HepG2 (cell line): ENCODE results near the gene CDHR3. TPM values are rescaled to one million over a fixed set of nuclear protein-coding genes. Genes with fewer than 3 reads are reported as not detected.

Experiments
- ARNT2 ChIP-seq: sonication (generic); formaldehyde crosslinking; IDR thresholded peaks from 2 replicates; pipeline ENCODE4 v1.8.0; 2022; ENCODE audit warnings: mild to moderate bottlenecking, low read depth, missing genetic modification reagents, moderate library complexity
- ESRRA ChIP-seq: sonication (generic); formaldehyde crosslinking; IDR thresholded peaks from 2 replicates; pipeline ENCODE4 v1.5.1; 2020; ENCODE audit warnings: mild to moderate bottlenecking, low read depth, missing genetic modification reagents
- IRX3 ChIP-seq: sonication (generic); formaldehyde crosslinking; IDR thresholded peaks from 2 replicates; pipeline ENCODE4 v1.8.1; 2023; ENCODE audit warnings: mild to moderate bottlenecking, low read depth, missing genetic modification reagents, borderline replicate concordance
- KAT8 ChIP-seq: IDR thresholded peaks from 2 replicates; pipeline ENCODE4 v1.6.1; 2016; ENCODE audit warnings: missing genetic modification reagents, missing compliant biosample characterization
- MTA3 ChIP-seq: sonication (generic); formaldehyde crosslinking; IDR thresholded peaks from 2 replicates; pipeline ENCODE4 v1.4.0; 2020; ENCODE audit warnings: missing genetic modification reagents
- MXD4 ChIP-seq: IDR thresholded peaks from 2 replicates; pipeline ENCODE4 v1.6.1; 2016; ENCODE audit warnings: mild to moderate bottlenecking, missing biosample characterization, missing genetic modification reagents
- NR2F6 ChIP-seq, 2 experiments: IDR thresholded peaks; 2 replicates each; pipeline ENCODE4 v1.6.1; 2016; ENCODE audit warnings: antibody characterized with exemption in 1 of 2, mild to moderate bottlenecking in 1 of 2
- SNAI1 ChIP-seq: sonication (generic); formaldehyde crosslinking; IDR thresholded peaks from 2 replicates; pipeline ENCODE4 v1.5.0; 2020; ENCODE audit warnings: mild to moderate bottlenecking, missing genetic modification reagents, borderline replicate concordance
- ZNF253 ChIP-seq: sonication (generic); formaldehyde crosslinking; IDR thresholded peaks from 2 replicates; pipeline ENCODE4 v1.8.0; 2022; ENCODE audit warnings: mild to moderate bottlenecking, missing genetic modification reagents, borderline replicate concordance
- ZNF276 ChIP-seq: sonication (generic); formaldehyde crosslinking; IDR thresholded peaks from 2 replicates; pipeline ENCODE4 v1.4.0; 2020; ENCODE audit warnings: mild to moderate bottlenecking, low read depth, missing genetic modification reagents
- ZNF326 ChIP-seq: sonication (generic); formaldehyde crosslinking; IDR thresholded peaks from 2 replicates; pipeline ENCODE4 v1.4.0; 2020; ENCODE audit warnings: missing genetic modification reagents, borderline replicate concordance
- ZNF432 ChIP-seq: sonication (generic); formaldehyde crosslinking; IDR thresholded peaks from 2 replicates; pipeline ENCODE4 v1.5.0; 2020; ENCODE audit warnings: missing genetic modification reagents, mild to moderate bottlenecking, borderline replicate concordance
- ZNF510 ChIP-seq: sonication (generic); formaldehyde crosslinking; IDR thresholded peaks from 2 replicates; pipeline ENCODE4 v1.4.0; 2020; ENCODE audit warnings: low read depth, mild to moderate bottlenecking, missing genetic modification reagents
- ZNF547 ChIP-seq: sonication (generic); formaldehyde crosslinking; IDR thresholded peaks from 2 replicates; pipeline ENCODE4 v1.5.1; 2020; ENCODE audit warnings: mild to moderate bottlenecking, missing genetic modification reagents
- polyA plus RNA-seq, 8 experiments: library from polyadenylated mRNA; depleted of rRNA in 3 of 8; stranded (reverse) in 7 of 8; unstranded in 1 of 8; fragments of >200 nt; fragmentation: Illumina TruSeq in 4 of 8; extraction: Trizol in 4 of 8; gene quantifications; 2 replicates each; pipeline versions ENCODE4 v1.2.1 to v1.2.3, GENCODE V29; 2011 to 2016; ENCODE audit warnings: low read depth in 4 of 8, missing spikeins in 1 of 8, mixed read lengths in 1 of 8; ENCODE audit not compliant: insufficient read depth in 1 of 8
- total RNA-seq, 5 experiments: library from RNA; depleted of rRNA; stranded (reverse); fragments of >200 nt; fragmentation: Illumina TruSeq; extraction: Trizol; gene quantifications; 2 replicates each; pipeline ENCODE4 v1.2.3, GENCODE V29; 2016; ENCODE audit warnings: low read depth in 1 of 5
- TF ChIP-seq, protein P1 (sequence below): fragments of 450-650 bp; IDR thresholded peaks from 2 replicates; pipeline ENCODE4 v1.6.1; 2017; ENCODE audit warnings: mild to moderate bottlenecking
- TF ChIP-seq, protein P2 (sequence below): sonication (generic); formaldehyde crosslinking; IDR thresholded peaks from 2 replicates; pipeline ENCODE4 v1.9.0; 2021; ENCODE audit warnings: missing genetic modification reagents, mild to moderate bottlenecking, borderline replicate concordance
- TF ChIP-seq, protein P3 (sequence below): IDR thresholded peaks from 2 replicates; pipeline ENCODE4 v1.6.1; 2012; ENCODE audit warnings: low read depth, low read length, improper control_type of control experiment
- TF ChIP-seq, protein P4 (sequence below): sonication (generic); formaldehyde crosslinking; IDR thresholded peaks from 2 replicates; pipeline ENCODE4 v1.5.0; 2020; ENCODE audit warnings: mild to moderate bottlenecking, missing genetic modification reagents
- TF ChIP-seq, protein P5 (sequence below): sonication (generic); formaldehyde crosslinking; IDR thresholded peaks from 2 replicates; pipeline ENCODE4 v1.4.0; 2020; ENCODE audit warnings: mild to moderate bottlenecking, missing genetic modification reagents

The CDHR3 gene
- total and polyA plus RNA-seq, 2 of the 13 experiments (the other 11 are each of a cell fraction or from before 2014, with no cell fraction given) = 6.5 to 11.8 TPM

GRCh38 chr7:106071999-106072714, 109.1 kb downstream of the CDHR3 start (continued):
- 0 out of 2 replicates have a peak, but pooled peaks have one; percentile 27 for TF ChIP-seq ESRRA (CRISPR knock-in tag)
- TF ChIP-seq, protein P1, sequence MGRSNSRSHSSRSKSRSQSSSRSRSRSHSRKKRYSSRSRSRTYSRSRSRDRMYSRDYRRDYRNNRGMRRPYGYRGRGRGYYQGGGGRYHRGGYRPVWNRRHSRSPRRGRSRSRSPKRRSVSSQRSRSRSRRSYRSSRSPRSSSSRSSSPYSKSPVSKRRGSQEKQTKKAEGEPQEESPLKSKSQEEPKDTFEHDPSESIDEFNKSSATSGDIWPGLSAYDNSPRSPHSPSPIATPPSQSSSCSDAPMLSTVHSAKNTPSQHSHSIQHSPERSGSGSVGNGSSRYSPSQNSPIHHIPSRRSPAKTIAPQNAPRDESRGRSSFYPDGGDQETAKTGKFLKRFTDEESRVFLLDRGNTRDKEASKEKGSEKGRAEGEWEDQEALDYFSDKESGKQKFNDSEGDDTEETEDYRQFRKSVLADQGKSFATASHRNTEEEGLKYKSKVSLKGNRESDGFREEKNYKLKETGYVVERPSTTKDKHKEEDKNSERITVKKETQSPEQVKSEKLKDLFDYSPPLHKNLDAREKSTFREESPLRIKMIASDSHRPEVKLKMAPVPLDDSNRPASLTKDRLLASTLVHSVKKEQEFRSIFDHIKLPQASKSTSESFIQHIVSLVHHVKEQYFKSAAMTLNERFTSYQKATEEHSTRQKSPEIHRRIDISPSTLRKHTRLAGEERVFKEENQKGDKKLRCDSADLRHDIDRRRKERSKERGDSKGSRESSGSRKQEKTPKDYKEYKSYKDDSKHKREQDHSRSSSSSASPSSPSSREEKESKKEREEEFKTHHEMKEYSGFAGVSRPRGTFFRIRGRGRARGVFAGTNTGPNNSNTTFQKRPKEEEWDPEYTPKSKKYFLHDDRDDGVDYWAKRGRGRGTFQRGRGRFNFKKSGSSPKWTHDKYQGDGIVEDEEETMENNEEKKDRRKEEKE = no peak
- no peak for TF ChIP-seq NR2F6 (IDR thresholded peaks at IDR 0.05)
- TF ChIP-seq NR2F6 (CRISPR knock-in tag; IDR thresholded peaks at IDR 0.05) = no peak
- TF ChIP-seq MXD4 (CRISPR knock-in tag) = peak; percentile 67; the same call in 1 of the 2 replicates
- no peak for TF ChIP-seq ZNF276
- no peak for TF ChIP-seq ARNT2 (CRISPR knock-in tag)
- TF ChIP-seq, protein P2, sequence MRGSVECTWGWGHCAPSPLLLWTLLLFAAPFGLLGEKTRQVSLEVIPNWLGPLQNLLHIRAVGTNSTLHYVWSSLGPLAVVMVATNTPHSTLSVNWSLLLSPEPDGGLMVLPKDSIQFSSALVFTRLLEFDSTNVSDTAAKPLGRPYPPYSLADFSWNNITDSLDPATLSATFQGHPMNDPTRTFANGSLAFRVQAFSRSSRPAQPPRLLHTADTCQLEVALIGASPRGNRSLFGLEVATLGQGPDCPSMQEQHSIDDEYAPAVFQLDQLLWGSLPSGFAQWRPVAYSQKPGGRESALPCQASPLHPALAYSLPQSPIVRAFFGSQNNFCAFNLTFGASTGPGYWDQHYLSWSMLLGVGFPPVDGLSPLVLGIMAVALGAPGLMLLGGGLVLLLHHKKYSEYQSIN (CRISPR knock-in tag) = no peak
- TF ChIP-seq MTA3 = no peak
- TF ChIP-seq ZNF432 = no peak
- no peak for TF ChIP-seq ZNF510 (CRISPR knock-in tag)
- TF ChIP-seq ZNF326 (CRISPR knock-in tag) = no peak
- no peak for TF ChIP-seq SNAI1 (CRISPR knock-in tag)
- TF ChIP-seq, protein P3, sequence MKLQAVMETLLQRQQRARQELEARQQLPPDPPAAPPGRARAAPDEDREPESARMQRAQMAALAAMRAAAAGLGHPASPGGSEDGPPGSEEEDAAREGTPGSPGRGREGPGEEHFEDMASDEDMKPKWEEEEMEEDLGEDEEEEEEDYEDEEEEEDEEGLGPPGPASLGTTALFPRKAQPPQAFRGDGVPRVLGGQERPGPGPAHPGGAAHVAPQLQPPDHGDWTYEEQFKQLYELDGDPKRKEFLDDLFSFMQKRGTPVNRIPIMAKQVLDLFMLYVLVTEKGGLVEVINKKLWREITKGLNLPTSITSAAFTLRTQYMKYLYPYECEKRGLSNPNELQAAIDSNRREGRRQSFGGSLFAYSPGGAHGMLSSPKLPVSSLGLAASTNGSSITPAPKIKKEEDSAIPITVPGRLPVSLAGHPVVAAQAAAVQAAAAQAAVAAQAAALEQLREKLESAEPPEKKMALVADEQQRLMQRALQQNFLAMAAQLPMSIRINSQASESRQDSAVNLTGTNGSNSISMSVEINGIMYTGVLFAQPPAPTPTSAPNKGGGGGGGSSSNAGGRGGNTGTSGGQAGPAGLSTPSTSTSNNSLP = 0 out of 2 replicates have a peak, but pooled peaks have one; percentile 34
- TF ChIP-seq, protein P4, sequence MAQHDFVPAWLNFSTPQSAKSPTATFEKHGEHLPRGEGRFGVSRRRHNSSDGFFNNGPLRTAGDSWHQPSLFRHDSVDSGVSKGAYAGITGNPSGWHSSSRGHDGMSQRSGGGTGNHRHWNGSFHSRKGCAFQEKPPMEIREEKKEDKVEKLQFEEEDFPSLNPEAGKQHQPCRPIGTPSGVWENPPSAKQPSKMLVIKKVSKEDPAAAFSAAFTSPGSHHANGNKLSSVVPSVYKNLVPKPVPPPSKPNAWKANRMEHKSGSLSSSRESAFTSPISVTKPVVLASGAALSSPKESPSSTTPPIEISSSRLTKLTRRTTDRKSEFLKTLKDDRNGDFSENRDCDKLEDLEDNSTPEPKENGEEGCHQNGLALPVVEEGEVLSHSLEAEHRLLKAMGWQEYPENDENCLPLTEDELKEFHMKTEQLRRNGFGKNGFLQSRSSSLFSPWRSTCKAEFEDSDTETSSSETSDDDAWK = no peak
- no peak for TF ChIP-seq IRX3 (CRISPR knock-in tag)
- no peak for TF ChIP-seq ZNF253 (CRISPR knock-in tag)
- no peak for TF ChIP-seq ZNF547 (CRISPR knock-in tag)
- TF ChIP-seq, protein P5, sequence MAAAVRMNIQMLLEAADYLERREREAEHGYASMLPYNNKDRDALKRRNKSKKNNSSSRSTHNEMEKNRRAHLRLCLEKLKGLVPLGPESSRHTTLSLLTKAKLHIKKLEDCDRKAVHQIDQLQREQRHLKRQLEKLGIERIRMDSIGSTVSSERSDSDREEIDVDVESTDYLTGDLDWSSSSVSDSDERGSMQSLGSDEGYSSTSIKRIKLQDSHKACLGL = no peak
- TF ChIP-seq KAT8 (CRISPR knock-in tag) = peak; percentile 59; the same call in 1 of the 2 replicates
